Coronary artery (tissue), 2 donors: ENCODE results near the gene GTPBP6.

ENCODE experiments used
- DNase-seq: peaks from one replicate; pipeline ENCODE4 v3.0.0-alpha.2; 2017; ENCODE audit warnings: low spot score
- H3K27ac ChIP-seq, 2 donors: fragments of 200-600 bp; sonication (generic); one replicate each; pipeline ENCODE4 v1.5.1; 2016 to 2019
- H3K4me3 ChIP-seq: fragments of 200-600 bp; sonication (generic); 2 replicates; pipeline ENCODE4 v1.5.1; 2016; ENCODE audit warnings: mild to moderate bottlenecking, moderate library complexity
- TF ChIP-seq, protein P1 (sequence below): fragments of 200-600 bp; sonication (generic); IDR thresholded peaks from one replicate; pipeline ENCODE4 v1.5.1; 2019; ENCODE audit warnings: antibody characterized with exemption

Gene GTPBP6

DNA sequence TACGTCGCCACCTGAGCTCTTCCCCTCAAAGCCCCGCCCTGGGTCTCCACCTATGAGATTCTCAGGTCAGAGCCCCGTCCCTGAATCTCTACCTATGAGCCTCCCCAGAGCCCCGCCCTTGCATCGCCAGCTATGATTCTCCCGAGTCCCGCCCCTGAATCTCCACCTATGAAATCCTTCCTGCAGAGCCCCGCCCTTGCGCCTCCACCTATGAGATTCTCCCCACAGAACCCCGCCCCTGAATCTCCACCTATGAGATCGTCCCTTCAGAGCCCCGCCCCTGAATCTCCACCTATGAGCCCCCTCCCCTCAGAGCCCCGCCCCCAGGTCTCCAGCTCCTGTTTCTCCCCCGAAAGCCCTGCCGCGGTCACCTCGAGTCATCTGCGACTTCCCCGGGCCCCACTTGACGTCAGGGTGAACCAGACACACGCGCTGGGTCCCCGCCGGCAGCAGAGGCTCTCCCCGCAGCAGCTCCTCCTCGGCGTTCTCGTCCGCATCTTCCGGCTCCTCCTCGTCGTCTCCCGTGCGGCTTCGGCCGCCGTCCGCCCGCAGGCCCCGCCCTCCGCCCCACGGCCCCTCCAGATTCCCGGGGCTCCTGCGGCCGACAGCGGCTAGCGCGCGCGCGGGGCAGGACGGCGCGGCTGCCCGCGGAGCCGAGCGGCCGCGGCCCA, 393 bp downstream of the GTPBP6 start:
- DNase-seq, result peak; percentile 98
- peak overlapping the region; percentile 88 for H3K4me3 ChIP-seq
- H3K27ac ChIP-seq, result peak overlapping the region; percentile 94 to 96
- TF ChIP-seq, protein P1, sequence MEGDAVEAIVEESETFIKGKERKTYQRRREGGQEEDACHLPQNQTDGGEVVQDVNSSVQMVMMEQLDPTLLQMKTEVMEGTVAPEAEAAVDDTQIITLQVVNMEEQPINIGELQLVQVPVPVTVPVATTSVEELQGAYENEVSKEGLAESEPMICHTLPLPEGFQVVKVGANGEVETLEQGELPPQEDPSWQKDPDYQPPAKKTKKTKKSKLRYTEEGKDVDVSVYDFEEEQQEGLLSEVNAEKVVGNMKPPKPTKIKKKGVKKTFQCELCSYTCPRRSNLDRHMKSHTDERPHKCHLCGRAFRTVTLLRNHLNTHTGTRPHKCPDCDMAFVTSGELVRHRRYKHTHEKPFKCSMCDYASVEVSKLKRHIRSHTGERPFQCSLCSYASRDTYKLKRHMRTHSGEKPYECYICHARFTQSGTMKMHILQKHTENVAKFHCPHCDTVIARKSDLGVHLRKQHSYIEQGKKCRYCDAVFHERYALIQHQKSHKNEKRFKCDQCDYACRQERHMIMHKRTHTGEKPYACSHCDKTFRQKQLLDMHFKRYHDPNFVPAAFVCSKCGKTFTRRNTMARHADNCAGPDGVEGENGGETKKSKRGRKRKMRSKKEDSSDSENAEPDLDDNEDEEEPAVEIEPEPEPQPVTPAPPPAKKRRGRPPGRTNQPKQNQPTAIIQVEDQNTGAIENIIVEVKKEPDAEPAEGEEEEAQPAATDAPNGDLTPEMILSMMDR, result no peak

DNA sequence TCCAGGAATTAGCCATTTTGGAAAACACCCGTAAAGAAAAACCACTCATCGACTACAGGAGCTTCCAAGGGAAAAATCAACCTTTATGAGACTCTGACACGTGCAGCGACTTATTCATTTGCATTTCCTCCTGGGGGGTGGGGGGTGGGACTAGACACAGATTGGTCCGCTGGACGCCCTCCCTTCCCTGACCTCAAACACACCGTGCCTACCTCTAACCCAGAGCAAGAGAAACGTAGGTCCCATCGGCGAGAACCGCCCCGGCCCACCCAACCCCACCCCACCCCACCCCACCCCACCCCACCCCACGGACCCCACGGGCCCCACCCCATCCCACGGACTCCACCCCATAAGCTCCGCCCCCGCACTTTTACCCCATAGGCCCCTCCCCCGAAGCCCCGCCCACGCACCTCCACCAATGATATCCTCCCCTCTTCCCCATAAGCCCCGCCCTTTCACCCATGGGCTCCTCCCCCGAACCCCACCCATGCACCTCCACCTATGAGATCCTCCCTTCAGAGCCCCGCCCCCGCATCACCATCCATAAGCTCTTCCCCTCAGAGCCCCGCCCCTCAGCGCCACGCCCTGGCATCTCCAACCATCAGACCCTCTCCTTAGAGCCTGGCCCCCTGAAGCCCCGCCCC, 1.1 kb downstream of the GTPBP6 start:
- Histone ChIP-seq H3K27ac (peak overlapping the region; percentile 94 to 96), H3K4me3 (peak overlapping the region; percentile 88)
- TF ChIP-seq, protein P1, result no peak
- no peak for DNase-seq

DNA sequence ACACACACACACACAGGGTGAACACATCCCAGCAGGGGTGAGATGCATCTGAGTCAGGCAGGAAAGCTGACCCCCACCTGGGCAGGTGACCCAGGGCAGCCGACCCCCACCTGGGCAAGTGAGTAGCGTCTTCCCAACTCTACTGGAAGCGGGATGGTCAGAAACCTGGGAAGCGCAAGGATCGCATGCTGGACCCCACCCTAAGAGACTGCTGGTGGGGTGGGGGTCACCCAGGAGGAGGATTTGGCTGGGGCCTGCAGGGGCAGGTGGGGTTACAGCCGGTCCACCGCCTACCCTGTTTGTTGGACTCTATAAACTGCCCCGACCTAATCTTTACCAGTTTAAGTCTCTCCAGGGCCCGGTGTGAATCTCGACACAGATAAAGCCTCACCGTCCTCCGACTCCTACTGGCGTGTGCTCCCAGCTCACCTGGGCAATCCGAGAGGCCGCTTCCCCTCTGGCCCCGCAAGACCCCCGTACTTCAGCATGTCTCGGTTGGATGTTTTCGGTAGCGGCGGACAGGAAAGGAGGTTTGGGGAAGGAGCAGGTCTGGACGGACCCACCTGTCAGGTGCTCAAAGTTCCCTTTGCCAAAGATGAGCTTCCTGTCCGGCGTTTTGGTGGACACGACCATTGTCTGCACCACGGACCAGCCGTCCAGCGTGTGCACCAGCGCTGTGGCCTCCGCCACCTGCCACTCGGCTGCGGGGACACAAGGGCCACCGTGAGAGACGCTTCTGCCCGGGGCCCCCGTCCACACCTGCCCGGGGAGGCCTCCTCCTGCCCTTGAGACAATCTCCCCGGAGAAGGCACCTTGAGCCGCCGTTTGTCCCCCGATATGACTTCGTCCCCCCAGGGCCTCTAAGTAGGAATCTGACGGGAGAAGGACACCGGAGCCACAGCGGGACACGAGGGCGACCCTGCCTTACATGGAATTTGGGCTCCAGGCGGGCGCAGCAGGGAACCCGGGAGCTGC, 2.0 kb downstream of the GTPBP6 start:
- TF ChIP-seq, protein P1, result no peak
- no peak overlapping the region for H3K27ac ChIP-seq
- DNase-seq, result peak; percentile 70
- H3K4me3 ChIP-seq, result no peak overlapping the region

DNA sequence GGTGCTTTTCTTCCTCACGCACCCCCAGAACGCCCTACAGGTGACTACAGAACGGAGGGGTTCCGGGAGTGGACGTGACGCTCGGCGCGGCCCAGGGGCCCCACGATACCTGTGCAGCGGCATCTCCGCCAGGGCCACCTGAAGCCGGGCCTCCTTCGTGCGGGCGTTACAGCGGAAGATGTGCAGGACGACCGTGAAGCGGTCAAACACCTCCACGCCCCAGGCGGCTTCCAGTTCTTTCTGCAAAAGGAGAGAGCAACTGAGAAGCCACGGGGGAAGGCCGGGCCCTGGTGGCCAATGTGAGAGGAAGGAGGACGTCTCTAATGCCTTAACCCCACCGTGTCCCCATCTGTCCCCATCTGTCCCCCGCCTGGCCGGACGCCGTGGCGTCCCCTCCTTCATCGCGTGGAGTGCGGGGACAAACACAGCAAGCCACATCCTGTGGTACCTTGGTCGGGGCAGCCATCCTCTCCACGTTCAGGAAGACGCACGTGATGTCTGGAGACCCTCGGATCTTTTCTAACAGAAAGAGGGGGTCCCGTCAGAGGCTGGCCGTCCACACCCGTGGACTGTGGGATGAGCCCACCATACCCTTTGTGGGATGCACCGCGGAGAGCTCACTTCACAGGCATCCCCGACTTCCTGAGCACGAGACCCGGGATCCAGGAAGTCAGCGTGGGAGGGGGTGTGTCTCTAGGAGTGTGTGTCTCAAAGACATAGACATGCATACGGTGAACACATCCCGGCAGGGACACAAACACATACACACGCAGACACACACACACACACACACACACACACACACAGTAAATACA, 3.6 kb downstream of the GTPBP6 start:
- TF ChIP-seq, protein P1, result no peak
- H3K27ac ChIP-seq, result no peak overlapping the region
- H3K4me3 ChIP-seq, result no peak overlapping the region
- DNase-seq, result no peak

DNA sequence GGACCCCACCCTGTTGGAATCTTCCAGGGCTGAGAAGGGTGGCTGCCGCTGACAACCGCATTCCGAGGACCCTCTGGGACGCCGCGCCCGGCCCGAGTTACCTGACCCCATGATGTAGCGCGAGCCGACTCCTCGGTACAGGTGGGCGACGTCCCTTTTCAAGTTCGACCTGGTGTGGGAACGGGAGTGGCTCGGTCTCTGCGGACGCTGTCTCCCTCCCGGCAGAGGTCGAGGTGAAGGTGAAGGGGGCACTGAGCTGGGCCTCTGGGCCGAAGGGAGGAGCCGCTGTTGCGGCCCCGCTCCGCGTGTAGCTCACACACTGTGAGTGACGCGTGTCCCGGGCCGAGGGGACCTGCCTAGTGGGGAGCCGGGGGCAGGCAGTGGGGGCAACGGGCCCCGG, 4.5 kb downstream of the GTPBP6 start:
- no peak for DNase-seq
- TF ChIP-seq, protein P1, result no peak
- Histone ChIP-seq H3K4me3 (no peak overlapping the region), H3K27ac (no peak overlapping the region)

DNA sequence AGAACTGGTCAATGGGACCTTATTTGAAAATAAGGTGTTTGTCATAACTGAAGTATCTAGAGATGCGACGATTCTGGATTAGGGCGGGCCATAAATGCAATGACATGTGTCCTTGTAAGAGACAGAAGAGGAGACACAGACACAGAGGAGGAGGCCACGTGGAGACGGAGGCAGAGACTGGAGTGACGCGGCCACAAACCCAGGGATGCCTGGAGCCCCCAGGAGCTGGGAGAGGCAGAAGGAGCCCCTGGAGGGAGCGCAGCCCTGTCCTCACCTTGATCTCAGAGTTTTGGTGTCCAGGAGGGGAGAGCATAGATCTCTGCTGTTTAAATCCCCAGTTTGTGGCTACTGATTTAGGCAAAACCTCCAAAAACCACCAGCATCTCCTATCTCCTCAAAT, 5.0 kb downstream of the GTPBP6 start:
- TF ChIP-seq, protein P1, result no peak
- H3K27ac ChIP-seq, result no peak overlapping the region
- no peak for DNase-seq
- H3K4me3 ChIP-seq, result no peak overlapping the region
